Endothelial cell of umbilical vein (primary cell): ENCODE measurements around the gene PAM16. TPM values are rescaled to one million over a fixed set of nuclear protein-coding genes. Genes with fewer than 3 reads are reported as not detected.
"Not testable (repeated sequence)": the region's sequence is repeated elsewhere in the genome, so short reads cannot be mapped to it uniquely, and the experiment has no call there.

Source experiments
- BruUV-seq: library from RNA; stranded (reverse); fragments of 400-500 nt; replicated peaks from 2 replicates; lab custom pipeline; 2021; lab: Mats Ljungman, UMichigan
- CTCF ChIA-PET: fragments of 300-600, 350-600 bp; sonication (Branson Sonifier 250); formaldehyde crosslinking; loops from one replicate; lab custom pipeline; 2021; ENCODE audit warnings: antibody characterized with exemption, inconsistent platforms; lab: Charles Lee
- POLR2A ChIA-PET: fragments of 300-600, 350-600 bp; sonication (Branson Sonifier 250); formaldehyde crosslinking; loops from one replicate; lab custom pipeline; 2021; ENCODE audit warnings: antibody characterized with exemption, inconsistent platforms; lab: Charles Lee
- DNase-seq: peaks from one replicate; pipeline ENCODE4 v3.0.0-alpha.2; 2011; ENCODE audit warnings: low read depth, low spot score
- FAIRE-seq: peaks from 2 replicates; lab custom pipeline; 2011; peaks lifted over from hg19 to GRCh38; lab: Jason Lieb, UNC
- H2AFZ ChIP-seq: 2 replicates; pipeline ENCODE4 v1.6.0; 2012; ENCODE audit warnings: low read depth, low read length, control low read depth, inconsistent platforms
- H3K27ac ChIP-seq: 2 replicates; pipeline ENCODE4 v1.5.1; 2011; ENCODE audit warnings: low read depth, mild to moderate bottlenecking, control low read depth, low read length, moderate library complexity; ENCODE audit not compliant: insufficient read depth
- H3K27me3 ChIP-seq, 2 experiments: 2 replicates each; pipeline versions ENCODE4 v1.6.0 to v1.6.1; 2011; ENCODE audit warnings: low read length in 2 of 2, mixed read lengths in 1 of 2; ENCODE audit not compliant: control insufficient read depth in 2 of 2, insufficient read depth in 2 of 2
- H3K36me3 ChIP-seq, 2 experiments: 2 replicates in 1 of 2; 3 replicates in 1 of 2; pipeline ENCODE4 v1.5.1; 2011; ENCODE audit warnings: low read length in 2 of 2, mild to moderate bottlenecking in 1 of 2, moderate library complexity in 1 of 2; ENCODE audit not compliant: control insufficient read depth in 2 of 2, insufficient read depth in 2 of 2; ENCODE audit errors: extremely low read depth in 1 of 2
- H3K4me1 ChIP-seq: 3 replicates; pipeline ENCODE4 v1.5.1; 2011; ENCODE audit warnings: mild to moderate bottlenecking, low read length; ENCODE audit not compliant: control insufficient read depth, insufficient read depth; ENCODE audit errors: extremely low read depth
- H3K4me2 ChIP-seq: 2 replicates; pipeline ENCODE4 v1.6.1; 2011; ENCODE audit warnings: low read length, control low read depth, mixed read lengths; ENCODE audit not compliant: insufficient read depth
- H3K4me3 ChIP-seq, 3 experiments: fragments of 200-600 bp in 1 of 3; sonication (generic), shearing (Covaris generic) in 1 of 3; replicated peaks in 1 of 3; 2 replicates each; pipeline ENCODE4 v1.5.1; 2011 to 2016; ENCODE audit warnings: control low read depth in 3 of 3, low read length in 3 of 3, mild to moderate bottlenecking in 2 of 3, inconsistent platforms in 1 of 3, low read depth in 1 of 3, moderate library complexity in 1 of 3; ENCODE audit not compliant: insufficient read depth in 1 of 3
- H3K79me2 ChIP-seq: 2 replicates; pipeline ENCODE4 v1.6.0; 2012; ENCODE audit warnings: low read length, inconsistent platforms; ENCODE audit not compliant: control insufficient read depth, insufficient read depth
- H3K9ac ChIP-seq: replicated peaks from 2 replicates; pipeline ENCODE3; 2011; ENCODE audit warnings: low read length, control low read depth; ENCODE audit not compliant: insufficient read depth; ENCODE audit errors: extremely low read depth
- H3K9me1 ChIP-seq: replicated peaks from 3 replicates; pipeline ENCODE4 v1.6.0; 2011; ENCODE audit warnings: mild to moderate bottlenecking, low read length; ENCODE audit not compliant: control insufficient read depth, insufficient read depth; ENCODE audit errors: extremely low read depth
- H3K9me3 ChIP-seq: replicated peaks from 2 replicates; pipeline ENCODE4 v1.5.1; 2012; ENCODE audit warnings: low read length, inconsistent platforms; ENCODE audit not compliant: control insufficient read depth, insufficient read depth
- H4K20me1 ChIP-seq: replicated peaks from 2 replicates; pipeline ENCODE3; 2011; ENCODE audit warnings: mild to moderate bottlenecking, low read length; ENCODE audit not compliant: control insufficient read depth, insufficient read depth; ENCODE audit errors: extremely low read depth
- CTCF ChIP-seq, 2 donors: IDR thresholded peaks; 1 replicate in 1 of 2; 2 replicates in 1 of 2; pipeline ENCODE4 v1.5.1; 2011; ENCODE audit warnings: low read length in 2 of 2, mild to moderate bottlenecking in 2 of 2, moderate library complexity in 2 of 2, control low read depth in 1 of 2, inconsistent platforms in 1 of 2, low read depth in 1 of 2; ENCODE audit not compliant: insufficient read depth in 1 of 2; ENCODE audit errors: extremely low read depth in 1 of 2
- EZH2 ChIP-seq: IDR thresholded peaks from 2 replicates; pipeline ENCODE4 v1.6.1; 2012; ENCODE audit warnings: borderline replicate concordance, low read depth, mild to moderate bottlenecking, moderate library complexity, low read length, inconsistent platforms; ENCODE audit not compliant: severe bottlenecking
- FOS ChIP-seq: IDR thresholded peaks from 2 replicates; pipeline ENCODE4 v1.6.1; 2011; ENCODE audit warnings: mild to moderate bottlenecking, low read length, moderate library complexity, borderline replicate concordance; ENCODE audit not compliant: insufficient read depth
- GATA2 ChIP-seq: IDR thresholded peaks from 2 replicates; pipeline ENCODE4 v1.7.0; 2011; ENCODE audit warnings: low read depth, mild to moderate bottlenecking, moderate library complexity, mixed read lengths, low read length; ENCODE audit not compliant: insufficient read length, insufficient read depth
- JUN ChIP-seq: IDR thresholded peaks from 2 replicates; pipeline ENCODE4 v1.6.1; 2011; ENCODE audit warnings: borderline replicate concordance, low read depth; ENCODE audit not compliant: insufficient read length, insufficient read depth
- MYC ChIP-seq: IDR thresholded peaks from one replicate; pipeline ENCODE4 v1.6.1; 2011; ENCODE audit warnings: mild to moderate bottlenecking, low read depth, low read length
- POLR2A ChIP-seq: IDR thresholded peaks from 2 replicates; pipeline ENCODE4 v1.6.1; 2012; ENCODE audit warnings: low read depth, mild to moderate bottlenecking, control low read depth, low read length
- POLR2AphosphoS5 ChIP-seq: IDR thresholded peaks from 2 replicates; pipeline ENCODE4 v1.6.1; 2012; ENCODE audit warnings: low read depth, mild to moderate bottlenecking, control low read depth, low read length, moderate library complexity; ENCODE audit not compliant: insufficient read depth
- dilution Hi-C: fragments of 300-500 bp; cut with MboI; formaldehyde crosslinking; loops from one replicate; pipeline ENCODE4 v1.15.0; 2019; ENCODE audit warnings: low sequenced_read_pairs; ENCODE audit not compliant: extremely low pct_ligation_motif_present
- intact Hi-C: fragments of 100-400 bp; cut with micrococcal nuclease; formaldehyde crosslinking; loops from one replicate; pipeline ENCODE4 v1.10.0; 2022
- polyA plus RNA-seq, 4 experiments: library from polyadenylated mRNA; depleted of rRNA in 3 of 4; stranded (reverse) in 3 of 4; unstranded in 1 of 4; fragments of >200 nt; gene quantifications; 2 replicates each; pipeline versions ENCODE4 v1.2.1 to v1.2.3, GENCODE V29; 2011 to 2012; ENCODE audit warnings: missing spikeins in 1 of 4
- total RNA-seq: library from RNA; stranded (reverse); gene quantifications from 2 replicates; pipeline ENCODE4 v1.2.3, GENCODE V29; 2021
- TF ChIP-seq, protein P1 (sequence below): IDR thresholded peaks from 2 replicates; pipeline ENCODE4 v1.6.1; 2011; ENCODE audit not compliant: insufficient read depth, insufficient read length

Gene PAM16
- total and polyA plus RNA-seq, 2 donors (not counting 3 experiments of a cell fraction or from before 2014, with no cell fraction given), result 40.0 to 67.2 TPM

DNA sequence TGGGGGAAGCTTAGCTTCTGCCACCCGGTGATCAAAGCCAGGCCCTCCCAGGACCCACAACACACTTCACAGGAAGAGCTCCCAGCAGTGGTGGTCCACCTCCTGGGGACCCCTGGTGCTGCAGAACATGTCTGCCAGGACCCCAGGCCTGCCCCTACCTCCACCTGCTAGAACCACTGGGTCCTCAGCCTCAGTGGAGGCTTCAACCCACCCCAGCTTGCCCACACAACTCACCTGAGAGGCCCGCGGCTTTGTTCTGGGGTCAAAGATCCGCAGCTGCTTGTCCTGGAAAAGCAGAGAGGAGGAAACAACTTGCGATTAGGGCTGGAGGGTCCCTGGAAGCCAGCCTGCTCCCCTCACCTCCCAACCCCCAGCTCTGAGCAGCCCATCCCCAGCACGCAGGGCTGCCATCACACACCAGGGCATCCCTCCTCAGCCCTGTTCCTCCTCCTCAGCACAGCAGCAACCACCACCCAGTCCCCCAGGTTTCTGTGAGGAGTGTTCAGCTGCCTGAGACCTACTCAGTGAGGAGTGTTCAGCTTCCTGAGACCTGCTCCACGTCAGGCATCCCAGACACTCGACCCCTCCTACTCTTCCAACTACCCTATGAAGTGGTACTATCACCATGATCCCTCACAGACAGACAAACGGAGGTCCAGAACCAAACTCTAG is 44.1 kb upstream of the PAM16 start:
- TF ChIP-seq GATA2 (no peak), JUN (no peak), POLR2AphosphoS5 (no peak), MYC (no peak), EZH2 (no peak), CTCF (IDR thresholded peaks at IDR 0.05; ENCODE audit: extremely low read depth in 1 of 2, insufficient read depth in 1 of 2, low read depth in 1 of 2, low read length in 2 of 2) (no peak), POLR2A (no peak), FOS (no peak)
- TF ChIP-seq, protein P1, sequence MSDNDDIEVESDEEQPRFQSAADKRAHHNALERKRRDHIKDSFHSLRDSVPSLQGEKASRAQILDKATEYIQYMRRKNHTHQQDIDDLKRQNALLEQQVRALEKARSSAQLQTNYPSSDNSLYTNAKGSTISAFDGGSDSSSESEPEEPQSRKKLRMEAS, result no peak
- no peaks in the 10 kb centered on the region for H3K4me1 ChIP-seq
- no peak overlapping the region for H2AFZ ChIP-seq
- H3K4me2 ChIP-seq, result no peak overlapping the region
- no peaks in the 10 kb centered on the region for H4K20me1 ChIP-seq
- no TSS peak for BruUV-seq
- DNase-seq (no peak), FAIRE-seq (no peak)
- dilution Hi-C loops (no loop called here), intact Hi-C loops (no loop called here)
- ChIA-PET CTCF (interaction anchor here (1.0 to 7.5 kb wide), 6 partner anchors 8 to 44 kb away, joined by 3 to 63 read pairs (median 4); partner anchors contain the start of gene PAM16), POLR2A (no interaction called here)
- H3K4me3 ChIP-seq, result no peak overlapping the region
- H3K79me2 ChIP-seq, result no peaks in the 10 kb centered on the region
- H3K27ac ChIP-seq, result no peak overlapping the region
- H3K27me3 ChIP-seq, result no peaks in the 10 kb centered on the region
- no peaks in the 10 kb centered on the region for H3K9me3 ChIP-seq
- peaks cover 0 to 14% of the 10 kb centered on the region in 2 experiments for H3K36me3 ChIP-seq
- no peak overlapping the region for H3K9ac ChIP-seq
- no peaks in the 10 kb centered on the region for H3K9me1 ChIP-seq

- BruUV-seq, POLR2A ChIA-PET, H3K9me1 ChIP-seq, H3K9ac ChIP-seq, H3K27ac ChIP-seq, H2AFZ ChIP-seq, H3K27me3 ChIP-seq, H3K79me2 ChIP-seq, dilution Hi-C loops, H3K4me3 ChIP-seq, H3K4me1 ChIP-seq, H3K4me2 ChIP-seq, H4K20me1 ChIP-seq, DNase-seq, H3K9me3 ChIP-seq, intact Hi-C loops, FAIRE-seq: not testable (repeated sequence)
- CTCF ChIA-PET, result interaction anchor here (0.8 to 7.5 kb wide), 4 partner anchors 9 to 193 kb away, joined by 3 to 63 read pairs (median 5); partner anchors contain the start of gene PAM16
- H3K36me3 ChIP-seq, result peaks cover 0 to 18% of the 10 kb centered on the region in 2 experiments
Measured at GRCh38 chr16:4393850-4394249, 42.7 kb upstream of the PAM16 start.
